ENCODE measurements around the gene SLC25A41.

GRCh38 chr19:6476896-6477431 is 43.4 kb upstream of the SLC25A41 start:
- TF ChIP-seq CTCF (IDR thresholded peaks at IDR 0.05) (no peak), POLR2A (IDR thresholded peaks at IDR 0.05) (no peak)

All from lower leg skin (tissue), 3 donors.